IMR-90 (cell line): Measurements from ENCODE around the gene MRPL9. TPM values are rescaled to one million over a fixed set of nuclear protein-coding genes. Genes with fewer than 3 reads are reported as not detected.

Experiments used
- ATAC-seq: fragments of 200-7000 bp; cut with Tn5 transposase; 2 replicates; pipeline ENCODE4 v1.9.1; 2020; ENCODE audit warnings: low read depth, mild to moderate bottlenecking, moderate library complexity
- BruUV-seq: library from RNA; stranded (reverse); fragments of 400-500 nt; replicated peaks from 2 replicates; lab custom pipeline; 2021; lab: Mats Ljungman, UMichigan
- CTCF ChIA-PET: fragments of 300-600 bp; formaldehyde crosslinking; extraction: SDS; loops from one replicate; lab custom pipeline; 2021; ENCODE audit warnings: antibody characterized with exemption; lab: Yijun Ruan, JAX
- POLR2A ChIA-PET: fragments of 300-600 bp; sonication (Branson Sonifier 250); formaldehyde crosslinking; loops from one replicate; lab custom pipeline; 2022; ENCODE audit warnings: antibody characterized with exemption; ENCODE audit not compliant: unreplicated experiment; lab: Charles Lee
- DNase-seq: peaks from one replicate; pipeline ENCODE4 v3.0.0; 2013
- H2AFZ ChIP-seq: replicated peaks from 2 replicates; pipeline ENCODE3; 2013; ENCODE audit warnings: low read length, mild to moderate bottlenecking; ENCODE audit not compliant: poor library complexity
- H2AK5ac ChIP-seq: 2 replicates; pipeline ENCODE4 v1.6.1; 2013; ENCODE audit warnings: low read depth, low read length, inconsistent platforms
- H2AK9ac ChIP-seq: replicated peaks from 2 replicates; pipeline ENCODE3; 2013; ENCODE audit warnings: mild to moderate bottlenecking, low read depth, low read length, moderate library complexity; ENCODE audit not compliant: poor library complexity
- H2BK120ac ChIP-seq: 2 replicates; pipeline ENCODE4 v1.6.1; 2013; ENCODE audit warnings: low read depth, low read length, inconsistent platforms
- H2BK15ac ChIP-seq: 3 replicates; pipeline ENCODE4 v1.6.1; 2013; ENCODE audit warnings: low read depth, low read length, inconsistent platforms
- H2BK20ac ChIP-seq: 2 replicates; pipeline ENCODE4 v1.6.1; 2013; ENCODE audit warnings: low read depth, mild to moderate bottlenecking, inconsistent platforms, low read length, moderate library complexity
- H2BK5ac ChIP-seq: 2 replicates; pipeline ENCODE4 v1.6.1; 2013; ENCODE audit warnings: mild to moderate bottlenecking, low read depth, low read length, inconsistent platforms; ENCODE audit not compliant: poor library complexity, severe bottlenecking
- H3K14ac ChIP-seq: replicated peaks from 2 replicates; pipeline ENCODE4 v1.6.1; 2013; ENCODE audit warnings: low read depth, low read length, inconsistent platforms
- H3K18ac ChIP-seq: 2 replicates; pipeline ENCODE4 v1.6.1; 2013; ENCODE audit warnings: low read depth, low read length, control low read depth
- H3K23ac ChIP-seq: 2 replicates; pipeline ENCODE4 v1.6.1; 2013; ENCODE audit warnings: low read depth, low read length, inconsistent platforms
- H3K27ac ChIP-seq: 2 replicates; pipeline ENCODE4 v1.5.1; 2013; ENCODE audit warnings: mild to moderate bottlenecking, control low read depth, low read length; ENCODE audit not compliant: insufficient read depth
- H3K27me3 ChIP-seq: 2 replicates; pipeline ENCODE4 v1.6.1; 2013; ENCODE audit warnings: low read length; ENCODE audit not compliant: control insufficient read depth, insufficient read depth
- H3K36me3 ChIP-seq: 2 replicates; pipeline ENCODE4 v1.6.1; 2013; ENCODE audit warnings: low read length, mixed read lengths; ENCODE audit not compliant: control insufficient read depth, insufficient read depth
- H3K4ac ChIP-seq: 2 replicates; pipeline ENCODE4 v1.6.1; 2013; ENCODE audit warnings: low read depth, low read length, inconsistent platforms
- H3K4me1 ChIP-seq: 2 replicates; pipeline ENCODE4 v1.6.1; 2013; ENCODE audit warnings: low read length, mixed read lengths; ENCODE audit not compliant: control insufficient read depth, insufficient read depth
- H3K4me2 ChIP-seq: 2 replicates; pipeline ENCODE4 v1.6.1; 2013; ENCODE audit warnings: low read depth, mild to moderate bottlenecking, control low read depth, low read length, moderate library complexity
- H3K4me3 ChIP-seq: 2 replicates; pipeline ENCODE4 v1.5.1; 2013; ENCODE audit warnings: low read depth, mild to moderate bottlenecking, control low read depth, low read length, moderate library complexity; ENCODE audit not compliant: insufficient read depth
- H3K56ac ChIP-seq: 2 replicates; pipeline ENCODE4 v1.6.1; 2013; ENCODE audit warnings: low read length, inconsistent platforms; ENCODE audit not compliant: insufficient read depth; ENCODE audit errors: extremely low read depth
- H3K79me1 ChIP-seq, 2 experiments: 2 replicates each; pipeline ENCODE4 v1.6.1; 2013; ENCODE audit warnings: low read length in 2 of 2, inconsistent platforms in 1 of 2, low read depth in 1 of 2
- H3K9ac ChIP-seq: 2 replicates; pipeline ENCODE4 v1.6.1; 2013; ENCODE audit warnings: low read depth, low read length, control low read depth
- H3K9me1 ChIP-seq: 2 replicates; pipeline ENCODE4 v1.6.1; 2013; ENCODE audit warnings: low read length, inconsistent platforms; ENCODE audit not compliant: insufficient read depth
- H3K9me3 ChIP-seq: 2 replicates; pipeline ENCODE4 v1.6.1; 2013; ENCODE audit warnings: low read length; ENCODE audit not compliant: control insufficient read depth, insufficient read depth
- H4K20me1 ChIP-seq: 2 replicates; pipeline ENCODE4 v1.6.1; 2013; ENCODE audit warnings: low read length, inconsistent platforms; ENCODE audit not compliant: insufficient read depth
- H4K5ac ChIP-seq: 2 replicates; pipeline ENCODE4 v1.6.1; 2013; ENCODE audit warnings: mild to moderate bottlenecking, low read depth, low read length, control low read depth
- H4K8ac ChIP-seq, 2 experiments: 2 replicates each; pipeline ENCODE4 v1.6.1; 2013; ENCODE audit warnings: low read depth in 2 of 2, low read length in 2 of 2, control low read depth in 1 of 2, inconsistent platforms in 1 of 2
- H4K91ac ChIP-seq: 2 replicates; pipeline ENCODE4 v1.6.1; 2013; ENCODE audit warnings: low read depth, low read length, inconsistent platforms; ENCODE audit not compliant: insufficient read depth
- BHLHE40 ChIP-seq: fragments of 150-350 bp; IDR thresholded peaks from 2 replicates; pipeline ENCODE4 v1.6.1; 2016; ENCODE audit warnings: mild to moderate bottlenecking, low read depth, low read length
- CEBPB ChIP-seq: IDR thresholded peaks from 2 replicates; pipeline ENCODE4 v1.6.1; 2012; ENCODE audit warnings: low read depth, low read length, improper control_type of control experiment
- CHD1 ChIP-seq: IDR thresholded peaks from 2 replicates; pipeline ENCODE4 v1.6.1; 2012; ENCODE audit warnings: low read depth, low read length, improper control_type of control experiment
- FOS ChIP-seq: fragments of 150-350 bp; IDR thresholded peaks from 2 replicates; pipeline ENCODE4 v1.6.1; 2016; ENCODE audit warnings: low read depth, low read length
- MAFK ChIP-seq: IDR thresholded peaks from 2 replicates; pipeline ENCODE4 v1.6.1; 2012; ENCODE audit warnings: low read depth, low read length, improper control_type of control experiment
- MAZ ChIP-seq: IDR thresholded peaks from 2 replicates; pipeline ENCODE4 v1.6.1; 2012; ENCODE audit warnings: low read depth, mild to moderate bottlenecking, low read length, improper control_type of control experiment, moderate library complexity, borderline replicate concordance
- MXI1 ChIP-seq: IDR thresholded peaks from 2 replicates; pipeline ENCODE4 v1.6.1; 2012; ENCODE audit warnings: low read depth, mild to moderate bottlenecking, low read length, moderate library complexity, borderline replicate concordance
- NFE2L2 ChIP-seq: fragments of 150-350 bp; IDR thresholded peaks from 2 replicates; pipeline ENCODE4 v1.6.1; 2016; ENCODE audit warnings: low read depth, mild to moderate bottlenecking, low read length
- POLR2A ChIP-seq: IDR thresholded peaks from 2 replicates; pipeline ENCODE4 v1.6.1; 2012; ENCODE audit warnings: mild to moderate bottlenecking, low read depth, low read length
- RAD21 ChIP-seq: IDR thresholded peaks from 2 replicates; pipeline ENCODE4 v1.6.1; 2012; ENCODE audit warnings: low read length, improper control_type of control experiment
- RCOR1 ChIP-seq: IDR thresholded peaks from 2 replicates; pipeline ENCODE4 v1.6.1; 2012; ENCODE audit warnings: mild to moderate bottlenecking, low read length, improper control_type of control experiment; ENCODE audit not compliant: insufficient replicate concordance
- WGBS, 2 experiments: methylation state at CpG; one replicate each; pipeline versions ENCODE4 v1.1.5 to v1.1.7; 2013; ENCODE audit warnings: missing lambda C conversion rate in 2 of 2; ENCODE audit not compliant: insufficient read length in 1 of 2; ENCODE audit errors: extremely low coverage in 2 of 2; 5-methylcytosine and 5-hydroxymethylcytosine counted together
- dilution Hi-C: fragments of 300-500 bp; cut with HindIII; formaldehyde crosslinking; loops from one replicate; pipeline ENCODE4 v1.14.3; 2018; ENCODE audit warnings: low sequenced_read_pairs; ENCODE audit not compliant: unreplicated experiment
- in situ Hi-C: fragments of 300-500 bp; cut with MboI; formaldehyde crosslinking; loops from 3 replicates; pipeline ENCODE4 v1.14.3; 2019; ENCODE audit warnings: low sequenced_read_pairs, inconsistent platforms, mixed read lengths
- intact Hi-C: fragments of 100-400 bp; cut with micrococcal nuclease; formaldehyde crosslinking; loops from 2 replicates; pipeline ENCODE4 v1.10.0; 2022
- polyA plus RNA-seq, 3 experiments: library from polyadenylated mRNA; depleted of rRNA; stranded (reverse); fragments of >200 nt; gene quantifications; 2 replicates each; pipeline ENCODE4 v1.2.3, GENCODE V29; 2012; ENCODE audit warnings: low replicate concordance in 1 of 3
- total RNA-seq: library from RNA; depleted of rRNA; stranded (reverse); fragments of >200 nt; gene quantifications from 2 replicates; pipeline ENCODE4 v1.2.3, GENCODE V29; 2012
- TF ChIP-seq, protein P1 (sequence below): fragments of 150-350 bp; IDR thresholded peaks from 2 replicates; pipeline ENCODE4 v1.6.1; 2016; ENCODE audit warnings: low read depth, mild to moderate bottlenecking, low read length, moderate library complexity, borderline replicate concordance
- TF ChIP-seq, protein P2 (sequence below): fragments of 150-350 bp; IDR thresholded peaks from 2 replicates; pipeline ENCODE4 v1.6.1; 2017; ENCODE audit warnings: mild to moderate bottlenecking, antibody characterized with exemption, low read length, low read depth

Gene MRPL9
- total and polyA plus RNA-seq, 2 of the 4 experiments (the other 2 are of a cell fraction), result 65.4 to 87.5 TPM

DNA sequence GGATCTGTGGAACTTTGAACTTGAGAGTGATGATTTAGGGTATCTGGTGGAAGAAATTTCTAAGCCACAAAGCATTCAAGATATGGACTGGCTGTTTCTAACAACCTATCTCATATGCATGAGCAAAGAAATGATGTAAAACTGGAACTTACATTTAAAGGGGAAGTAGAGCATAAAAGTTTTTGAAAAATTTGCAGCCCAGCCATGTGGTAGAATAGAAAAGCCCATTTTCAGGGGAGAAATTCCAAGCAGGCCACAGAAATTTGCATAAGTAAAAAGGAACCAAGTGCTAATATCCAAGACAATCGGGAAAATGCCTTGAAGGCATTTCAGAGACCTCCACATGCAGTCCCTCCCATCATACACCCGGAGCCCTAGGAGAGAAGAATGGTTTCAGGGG lies 26.3 kb downstream of the MRPL9 start:
- Histone ChIP-seq H3K4me1 (no peaks in the 10 kb centered on the region), H2BK20ac (no peak overlapping the region), H2BK5ac (no peak overlapping the region), H3K14ac (no peak overlapping the region), H3K36me3 (no peaks in the 10 kb centered on the region), H3K27me3 (peaks cover 36% of the 10 kb centered on the region), H3K4ac (no peak overlapping the region), H3K9me1 (no peaks in the 10 kb centered on the region), H3K9ac (no peak overlapping the region), H2AFZ (no peak overlapping the region), H4K20me1 (no peaks in the 10 kb centered on the region), H2AK9ac (no peak overlapping the region), H3K9me3 (peaks cover 8% of the 10 kb centered on the region), H3K79me1 (no peaks in the 10 kb centered on the region), H3K56ac (no peak overlapping the region), H3K4me2 (no peak overlapping the region), H3K27ac (no peak overlapping the region), H2BK120ac (no peak overlapping the region), H4K8ac (no peak overlapping the region), H2AK5ac (no peak overlapping the region), H4K91ac (no peak overlapping the region), H4K5ac (no peak overlapping the region), H2BK15ac (no peak overlapping the region), H3K18ac (no peak overlapping the region), H3K4me3 (no peak overlapping the region), H3K23ac (no peak overlapping the region)
- BruUV-seq, result no TSS peak
- TF ChIP-seq MAFK (no peak), NFE2L2 (no peak), BHLHE40 (no peak), CEBPB (no peak), FOS (no peak), MXI1 (no peak), RAD21 (no peak), CHD1 (no peak), MAZ (no peak), RCOR1 (no peak), POLR2A (no peak)
- TF ChIP-seq, protein P1, sequence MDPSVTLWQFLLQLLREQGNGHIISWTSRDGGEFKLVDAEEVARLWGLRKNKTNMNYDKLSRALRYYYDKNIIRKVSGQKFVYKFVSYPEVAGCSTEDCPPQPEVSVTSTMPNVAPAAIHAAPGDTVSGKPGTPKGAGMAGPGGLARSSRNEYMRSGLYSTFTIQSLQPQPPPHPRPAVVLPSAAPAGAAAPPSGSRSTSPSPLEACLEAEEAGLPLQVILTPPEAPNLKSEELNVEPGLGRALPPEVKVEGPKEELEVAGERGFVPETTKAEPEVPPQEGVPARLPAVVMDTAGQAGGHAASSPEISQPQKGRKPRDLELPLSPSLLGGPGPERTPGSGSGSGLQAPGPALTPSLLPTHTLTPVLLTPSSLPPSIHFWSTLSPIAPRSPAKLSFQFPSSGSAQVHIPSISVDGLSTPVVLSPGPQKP, result no peak
- TF ChIP-seq, protein P2, sequence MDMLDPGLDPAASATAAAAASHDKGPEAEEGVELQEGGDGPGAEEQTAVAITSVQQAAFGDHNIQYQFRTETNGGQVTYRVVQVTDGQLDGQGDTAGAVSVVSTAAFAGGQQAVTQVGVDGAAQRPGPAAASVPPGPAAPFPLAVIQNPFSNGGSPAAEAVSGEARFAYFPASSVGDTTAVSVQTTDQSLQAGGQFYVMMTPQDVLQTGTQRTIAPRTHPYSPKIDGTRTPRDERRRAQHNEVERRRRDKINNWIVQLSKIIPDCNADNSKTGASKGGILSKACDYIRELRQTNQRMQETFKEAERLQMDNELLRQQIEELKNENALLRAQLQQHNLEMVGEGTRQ, result no peak
- dilution Hi-C loops (no loop called here), in situ Hi-C loops (loop anchor here (5.0 to 10.0 kb wide), 2 partner anchors 202 to 290 kb away; no protein-coding TSS in a partner anchor), intact Hi-C loops (loop anchor here (5.0 kb wide), 2 partner anchors 280 to 540 kb away; partner anchors contain the start of genes PIP5K1A and POGZ)
- DNase-seq (no peak), ATAC-seq (no peak)
- POLR2A ChIA-PET, result no interaction called here
- no CpG with 5 or more reads among the region's 2 CpGs for WGBS, 2 experiments
- CTCF ChIA-PET, result no interaction called here
